Stimulated activated CD4-positive, alpha-beta T cell treated with anti-CD3 and anti-CD28 coated beads, Interleukin-4, amount 100 ng/mL, for 48 hours (primary cell): ENCODE measurements around the gene IKZF2.

Experiments used
- DNase-seq, 2 donors: peaks; one replicate each; pipeline ENCODE4 v3.0.0-alpha.2; 2020; ENCODE audit warnings: low read depth in 2 of 2

IKZF2 gene

GRCh38 chr2:213152888-213153287, 1.5 kb upstream of the IKZF2 start:
- DNase-seq: no peak

GRCh38 chr2:213152065-213152794, 818 bp upstream of the IKZF2 start:
- peak; percentile 4 to 11 for DNase-seq

- DNase-seq: no peak
Observed at GRCh38 chr2:213150315-213151097, 906 bp downstream of the IKZF2 start.

- no peak for DNase-seq
Observed at GRCh38 chr2:213149949-213150314, 1.5 kb downstream of the IKZF2 start.

- no peak for DNase-seq
Observed at GRCh38 chr2:213149294-213149875, 2.0 kb downstream of the IKZF2 start.

GRCh38 chr2:213148572-213149261, 2.7 kb downstream of the IKZF2 start:
- DNase-seq: no peak

GRCh38 chr2:213147538-213147937, 3.9 kb downstream of the IKZF2 start:
- DNase-seq: no peak

- no peak for DNase-seq
Observed at GRCh38 chr2:213145715-213146242, 5.6 kb downstream of the IKZF2 start.

- DNase-seq: no peak
Observed at GRCh38 chr2:213137064-213137463, 14.3 kb downstream of the IKZF2 start.

- no peak for DNase-seq
Observed at GRCh38 chr2:213129311-213129710, 22.1 kb downstream of the IKZF2 start.

- DNase-seq: no peak
Observed at GRCh38 chr2:213125646-213126347, 25.6 kb downstream of the IKZF2 start.

- DNase-seq: no peak
Observed at GRCh38 chr2:213122725-213123124, 28.7 kb downstream of the IKZF2 start.

- DNase-seq: no peak
Observed at GRCh38 chr2:213121690-213122089, 29.7 kb downstream of the IKZF2 start.

- no peak for DNase-seq
Observed at GRCh38 chr2:213119061-213119809, 32.2 kb downstream of the IKZF2 start.

GRCh38 chr2:213108308-213108707, 43.1 kb downstream of the IKZF2 start:
- DNase-seq: no peak

GRCh38 chr2:213107728-213108127, 43.7 kb downstream of the IKZF2 start:
- DNase-seq: no peak

GRCh38 chr2:213105212-213105611, 46.2 kb downstream of the IKZF2 start:
- no peak for DNase-seq

GRCh38 chr2:213104903-213105202, 46.6 kb downstream of the IKZF2 start:
- DNase-seq: no peak

- no peak for DNase-seq
Observed at GRCh38 chr2:213104092-213104902, 47.1 kb downstream of the IKZF2 start.
